SK-N-MC (cell line): ENCODE results near the gene HSPBP1.

ENCODE experiments used
- EZH2 ChIP-seq: fragments of 200-600 bp; sonication (generic); IDR thresholded peaks from one replicate; pipeline ENCODE4 v1.6.1; 2017; ENCODE audit warnings: antibody characterized with exemption
- FOXP2 ChIP-seq: optimal IDR thresholded peaks from 2 replicates; pipeline ENCODE3; 2011; ENCODE audit warnings: mild to moderate bottlenecking, moderate library complexity; ENCODE audit not compliant: insufficient read depth; ENCODE audit errors: extremely low read length, control extremely low read depth
- POLR2AphosphoS5 ChIP-seq: IDR thresholded peaks from 2 replicates; pipeline ENCODE4 v1.6.1; 2012; ENCODE audit warnings: mild to moderate bottlenecking, low read depth, low read length, borderline replicate concordance

DNA sequence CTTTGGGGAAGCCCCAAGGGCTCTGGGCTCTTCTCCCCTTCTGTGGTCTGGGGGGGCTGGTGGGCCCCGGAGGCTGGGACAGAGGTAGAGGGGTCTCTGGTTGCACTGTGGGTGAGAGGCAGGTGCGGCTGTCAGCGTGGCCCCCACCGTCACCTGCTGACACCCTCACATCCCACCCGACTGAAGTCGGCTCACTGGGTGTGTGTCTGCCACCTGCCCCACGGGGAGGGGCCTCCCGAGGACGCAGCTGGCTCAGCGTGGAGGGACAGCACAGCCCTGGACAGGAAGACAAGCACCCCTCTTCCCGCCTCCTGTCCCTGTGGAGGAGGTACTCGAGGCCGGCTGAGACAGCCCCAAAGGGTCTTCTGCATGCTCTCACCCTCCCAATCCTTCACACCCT lies 49.1 kb downstream of the HSPBP1 start:
- TF ChIP-seq POLR2AphosphoS5 (no peak), EZH2 (no peak), FOXP2 (no peak)
